Caco-2 (cell line): Measurements from ENCODE around the gene KRT2. TPM values are rescaled to one million over a fixed set of nuclear protein-coding genes. Genes with fewer than 3 reads are reported as not detected.

Experiments
- BruUV-seq: library from RNA; stranded (reverse); fragments of 400-500 nt; replicated peaks from 2 replicates; lab custom pipeline; 2021; lab: Mats Ljungman, UMichigan
- CTCF ChIA-PET: fragments of 300-600 bp; sonication (Branson Sonifier 250); formaldehyde crosslinking; loops from one replicate; lab custom pipeline; 2022; ENCODE audit warnings: antibody characterized with exemption; lab: Charles Lee
- POLR2A ChIA-PET: fragments of 300-600 bp; sonication (Branson Sonifier 250); formaldehyde crosslinking; loops from one replicate; lab custom pipeline; 2022; ENCODE audit warnings: antibody characterized with exemption; lab: Charles Lee
- DNase-seq, 2 experiments: peaks; one replicate each; pipeline versions ENCODE4 v3.0.0 to v3.0.0-alpha.2; 2020 to 2022
- H3K27me3 ChIP-seq: replicated peaks from 2 replicates; pipeline ENCODE4 v1.6.0; 2011; ENCODE audit warnings: low read length; ENCODE audit not compliant: control insufficient read depth, insufficient read depth
- H3K36me3 ChIP-seq: 2 replicates; pipeline ENCODE4 v1.5.1; 2011; ENCODE audit warnings: low read length; ENCODE audit not compliant: control insufficient read depth, insufficient read depth
- H3K4me1 ChIP-seq: fragments of 250-450 bp; sonication (Bioruptor Pico); 2 replicates; pipeline ENCODE4 v1.5.1; 2020; ENCODE audit warnings: mild to moderate bottlenecking
- H3K4me3 ChIP-seq: 2 replicates; pipeline ENCODE4 v1.5.1; 2011; ENCODE audit warnings: low read depth, mild to moderate bottlenecking, control low read depth, low read length
- H3K9me3 ChIP-seq: fragments of 250-450 bp; sonication (Bioruptor Pico); 2 replicates; pipeline ENCODE4 v1.5.1; 2020; ENCODE audit warnings: mild to moderate bottlenecking, moderate library complexity
- H3K27ac Mint-ChIP-seq: one replicate; pipeline ENCODE4 v1.8.0; 2022; ENCODE audit warnings: mixed read lengths; ENCODE audit not compliant: unreplicated experiment
- H3K27me3 Mint-ChIP-seq: one replicate; pipeline ENCODE4 v1.8.0; 2022; ENCODE audit warnings: mixed read lengths; ENCODE audit not compliant: insufficient read depth, unreplicated experiment
- H3K36me3 Mint-ChIP-seq: one replicate; pipeline ENCODE4 v1.8.0; 2022; ENCODE audit warnings: mild to moderate bottlenecking, mixed read lengths; ENCODE audit not compliant: insufficient read depth, unreplicated experiment
- H3K4me1 Mint-ChIP-seq: one replicate; pipeline ENCODE4 v1.8.0; 2022; ENCODE audit warnings: low read depth, mixed read lengths; ENCODE audit not compliant: unreplicated experiment
- H3K4me3 Mint-ChIP-seq: one replicate; pipeline ENCODE4 v1.8.0; 2022; ENCODE audit warnings: mild to moderate bottlenecking, moderate library complexity, mixed read lengths; ENCODE audit not compliant: unreplicated experiment
- H3K9me3 Mint-ChIP-seq: one replicate; pipeline ENCODE4 v1.8.0; 2022; ENCODE audit warnings: mixed read lengths; ENCODE audit not compliant: unreplicated experiment
- CTCF ChIP-seq, 2 experiments: fragments of 200-600 bp in 1 of 2; IDR thresholded peaks; 1 replicate in 1 of 2; 2 replicates in 1 of 2; pipeline versions ENCODE4 v1.5.1 to v1.8.0; 2011 to 2022; ENCODE audit warnings: antibody characterized with exemption in 1 of 2, control low read depth in 1 of 2, inconsistent platforms in 1 of 2, low read depth in 1 of 2, low read length in 1 of 2, mild to moderate bottlenecking in 1 of 2, moderate library complexity in 1 of 2; ENCODE audit not compliant: insufficient read depth in 1 of 2, severe bottlenecking in 1 of 2, unreplicated experiment in 1 of 2
- intact Hi-C: fragments of 100-400 bp; cut with micrococcal nuclease; formaldehyde crosslinking; loops from one replicate; pipeline ENCODE4 v1.10.0; 2022; ENCODE audit not compliant: unreplicated experiment
- total RNA-seq: library from RNA; stranded (reverse); gene quantifications from 2 replicates; pipeline ENCODE4 v1.2.3, GENCODE V29; 2022

The KRT2 gene
- total RNA-seq, 1 experiment from 2014 or later, result not detected

GRCh38 chr12:52627395-52628110 lies 24.5 kb downstream of the KRT2 start:
- ChIA-PET CTCF (no interaction called here), POLR2A (no interaction called here)
- Histone ChIP-seq H3K4me1 (no peaks in the 10 kb centered on the region), H3K27me3 (no peaks in the 10 kb centered on the region), H3K4me3 (no peak overlapping the region), H3K36me3 (no peaks in the 10 kb centered on the region), H3K9me3 (no peaks in the 10 kb centered on the region)
- no peak for TF ChIP-seq CTCF (IDR thresholded peaks at IDR 0.05; ENCODE audit: insufficient read depth in 1 of 2, low read depth in 1 of 2, low read length in 1 of 2, severe bottlenecking in 1 of 2, unreplicated experiment in 1 of 2)
- Mint-ChIP-seq H3K27me3 (no peaks in the 10 kb centered on the region), H3K27ac (no peak overlapping the region), H3K9me3 (no peaks in the 10 kb centered on the region), H3K36me3 (no peaks in the 10 kb centered on the region), H3K4me1 (no peaks in the 10 kb centered on the region), H3K4me3 (no peak overlapping the region)
- BruUV-seq, result no TSS peak
- intact Hi-C loops, result no loop called here
- DNase-seq, result no peak

GRCh38 chr12:52622349-52622748 lies 29.7 kb downstream of the KRT2 start:
- H3K27me3 ChIP-seq, result no peaks in the 10 kb centered on the region
- no peaks in the 10 kb centered on the region for H3K36me3 ChIP-seq
- H3K4me1 ChIP-seq, result no peaks in the 10 kb centered on the region
- intact Hi-C loops, result no loop called here
- ChIA-PET CTCF (no interaction called here), POLR2A (no interaction called here)
- Mint-ChIP-seq H3K9me3 (no peaks in the 10 kb centered on the region), H3K4me3 (no peak overlapping the region), H3K27ac (no peak overlapping the region), H3K4me1 (no peaks in the 10 kb centered on the region), H3K27me3 (peaks cover 3% of the 10 kb centered on the region), H3K36me3 (no peaks in the 10 kb centered on the region)
- BruUV-seq, result no TSS peak
- TF ChIP-seq CTCF (IDR thresholded peaks at IDR 0.05; ENCODE audit: insufficient read depth in 1 of 2, low read depth in 1 of 2, low read length in 1 of 2, severe bottlenecking in 1 of 2, unreplicated experiment in 1 of 2), result no peak
- H3K4me3 ChIP-seq, result no peak overlapping the region
- DNase-seq, result no peak
- no peaks in the 10 kb centered on the region for H3K9me3 ChIP-seq

GRCh38 chr12:52618866-52619265 lies 33.1 kb downstream of the KRT2 start:
- Mint-ChIP-seq H3K4me3 (no peak overlapping the region), H3K9me3 (no peaks in the 10 kb centered on the region), H3K36me3 (no peaks in the 10 kb centered on the region), H3K4me1 (no peaks in the 10 kb centered on the region), H3K27me3 (peaks cover 11% of the 10 kb centered on the region), H3K27ac (no peak overlapping the region)
- H3K36me3 ChIP-seq, result no peaks in the 10 kb centered on the region
- no peaks in the 10 kb centered on the region for H3K9me3 ChIP-seq
- no peaks in the 10 kb centered on the region for H3K4me1 ChIP-seq
- DNase-seq, result no peak
- POLR2A ChIA-PET, result no interaction called here
- no peak overlapping the region for H3K4me3 ChIP-seq
- H3K27me3 ChIP-seq, result no peaks in the 10 kb centered on the region; the same call in 1 of the 2 replicates
- intact Hi-C loops, result no loop called here
- CTCF ChIA-PET, result no interaction called here
- no TSS peak for BruUV-seq
- TF ChIP-seq CTCF (IDR thresholded peaks at IDR 0.05; ENCODE audit: insufficient read depth in 1 of 2, low read depth in 1 of 2, low read length in 1 of 2, severe bottlenecking in 1 of 2, unreplicated experiment in 1 of 2), result no peak
